GM12864 (cell line): ENCODE data around the gene TMEM72.

Experiments
- DNase-seq: peaks from one replicate; pipeline ENCODE4 v3.0.0-alpha.2; 2011; ENCODE audit warnings: low read depth
- H3K4me3 ChIP-seq: 2 replicates; pipeline ENCODE4 v1.5.1; 2011; ENCODE audit warnings: mild to moderate bottlenecking, low read depth, low read length, control low read depth
- TF ChIP-seq, protein P1 (sequence below): IDR thresholded peaks from 2 replicates; pipeline ENCODE4 v1.5.1; 2011; ENCODE audit warnings: low read depth, mild to moderate bottlenecking, moderate library complexity, low read length, control low read depth, inconsistent platforms; ENCODE audit errors: missing control alignments

Gene TMEM72

DNA sequence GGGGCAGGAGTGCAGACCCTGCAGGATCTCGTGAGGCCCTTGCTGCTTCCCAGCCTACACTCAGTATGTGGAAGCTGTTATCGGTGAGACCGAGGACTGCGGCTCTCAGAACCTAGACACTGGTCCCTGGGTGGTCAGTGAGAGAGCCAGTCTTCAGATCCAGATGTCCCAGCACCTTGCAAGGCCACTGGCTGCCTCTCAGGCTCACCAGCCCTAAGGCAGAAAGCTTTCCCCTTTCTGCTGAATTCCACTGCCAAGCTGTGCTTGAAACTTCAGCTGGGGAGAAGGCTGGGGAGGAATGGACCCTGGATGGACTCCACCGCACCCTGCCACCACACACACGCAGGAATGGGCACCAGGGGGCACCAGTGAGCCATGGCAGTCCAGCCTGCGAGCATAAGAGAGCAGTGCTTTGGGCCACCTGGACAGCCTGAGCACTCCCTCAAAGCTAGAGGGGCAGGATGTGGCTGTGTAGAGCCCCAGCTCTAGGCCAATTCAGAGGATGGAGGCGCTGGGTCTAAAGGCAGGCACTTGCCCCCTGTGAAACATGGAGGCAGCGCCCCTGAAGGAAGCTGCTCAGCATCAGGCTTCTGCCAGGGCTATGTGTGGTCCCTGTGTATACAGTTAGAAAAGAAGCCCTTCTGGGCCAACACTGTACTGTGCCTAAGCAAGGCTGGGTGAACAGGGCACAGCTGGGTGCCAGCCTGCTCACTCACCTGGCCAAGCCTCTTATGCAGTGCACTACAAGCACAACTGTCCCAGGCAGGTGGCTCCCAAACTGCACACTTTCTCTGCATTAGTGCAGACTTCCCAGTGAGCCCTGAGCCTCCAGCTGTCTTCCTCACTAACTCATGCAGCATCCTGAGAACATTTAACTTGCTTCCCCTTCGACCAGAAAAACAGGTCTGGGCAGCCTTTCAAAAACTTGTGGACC lies 21.6 kb downstream of the TMEM72 start:
- TF ChIP-seq, protein P1, sequence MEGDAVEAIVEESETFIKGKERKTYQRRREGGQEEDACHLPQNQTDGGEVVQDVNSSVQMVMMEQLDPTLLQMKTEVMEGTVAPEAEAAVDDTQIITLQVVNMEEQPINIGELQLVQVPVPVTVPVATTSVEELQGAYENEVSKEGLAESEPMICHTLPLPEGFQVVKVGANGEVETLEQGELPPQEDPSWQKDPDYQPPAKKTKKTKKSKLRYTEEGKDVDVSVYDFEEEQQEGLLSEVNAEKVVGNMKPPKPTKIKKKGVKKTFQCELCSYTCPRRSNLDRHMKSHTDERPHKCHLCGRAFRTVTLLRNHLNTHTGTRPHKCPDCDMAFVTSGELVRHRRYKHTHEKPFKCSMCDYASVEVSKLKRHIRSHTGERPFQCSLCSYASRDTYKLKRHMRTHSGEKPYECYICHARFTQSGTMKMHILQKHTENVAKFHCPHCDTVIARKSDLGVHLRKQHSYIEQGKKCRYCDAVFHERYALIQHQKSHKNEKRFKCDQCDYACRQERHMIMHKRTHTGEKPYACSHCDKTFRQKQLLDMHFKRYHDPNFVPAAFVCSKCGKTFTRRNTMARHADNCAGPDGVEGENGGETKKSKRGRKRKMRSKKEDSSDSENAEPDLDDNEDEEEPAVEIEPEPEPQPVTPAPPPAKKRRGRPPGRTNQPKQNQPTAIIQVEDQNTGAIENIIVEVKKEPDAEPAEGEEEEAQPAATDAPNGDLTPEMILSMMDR = peak; percentile 99
- peak; percentile 61 for DNase-seq

DNA sequence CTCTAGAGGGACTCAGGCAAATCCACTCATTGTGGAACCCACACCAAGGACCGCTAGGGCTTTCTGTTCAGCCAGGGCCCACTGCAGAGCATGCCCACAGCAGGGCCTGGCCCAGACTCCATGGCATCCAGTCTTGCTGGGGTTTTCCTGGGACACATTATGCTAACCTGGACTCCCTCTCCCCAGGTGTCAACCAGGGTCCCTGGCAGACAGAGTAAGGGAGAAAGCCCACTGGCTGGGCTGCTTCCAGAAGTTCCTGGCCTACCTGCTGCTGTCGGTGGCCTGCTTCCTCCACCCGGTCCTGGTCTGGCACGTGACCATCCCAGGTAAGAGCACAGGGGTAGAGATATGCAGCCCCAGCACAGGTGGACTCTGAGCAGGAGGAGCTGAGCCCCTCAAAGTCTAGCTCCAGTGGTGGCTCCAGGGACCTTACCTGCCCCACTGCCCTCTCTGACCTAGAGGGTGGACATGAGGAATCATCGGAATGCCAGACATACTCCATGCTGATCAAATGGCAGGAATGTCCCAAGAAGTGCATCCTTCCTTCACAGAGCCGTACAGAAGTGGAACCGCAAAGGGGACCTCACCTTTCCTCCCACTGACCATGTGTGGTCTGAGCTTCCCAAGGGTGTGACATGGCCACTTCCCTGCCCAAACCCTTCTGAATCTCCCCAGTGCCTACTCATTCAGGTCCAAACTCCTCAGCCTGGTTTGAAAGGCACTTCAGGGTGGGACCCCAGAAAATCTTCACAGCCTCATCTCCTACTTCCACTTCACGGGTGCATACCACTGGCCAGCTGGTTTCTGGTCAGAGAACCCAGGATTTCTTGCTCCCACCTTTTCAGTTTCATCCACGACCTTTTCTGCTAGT lies 22.5 kb downstream of the TMEM72 start:
- H3K4me3 ChIP-seq = no peak overlapping the region
- no peak for DNase-seq
- TF ChIP-seq, protein P1 = no peak

More for the DNA sequence above, 21.6 kb downstream of the TMEM72 start:
- H3K4me3 ChIP-seq = no peak overlapping the region

DNA sequence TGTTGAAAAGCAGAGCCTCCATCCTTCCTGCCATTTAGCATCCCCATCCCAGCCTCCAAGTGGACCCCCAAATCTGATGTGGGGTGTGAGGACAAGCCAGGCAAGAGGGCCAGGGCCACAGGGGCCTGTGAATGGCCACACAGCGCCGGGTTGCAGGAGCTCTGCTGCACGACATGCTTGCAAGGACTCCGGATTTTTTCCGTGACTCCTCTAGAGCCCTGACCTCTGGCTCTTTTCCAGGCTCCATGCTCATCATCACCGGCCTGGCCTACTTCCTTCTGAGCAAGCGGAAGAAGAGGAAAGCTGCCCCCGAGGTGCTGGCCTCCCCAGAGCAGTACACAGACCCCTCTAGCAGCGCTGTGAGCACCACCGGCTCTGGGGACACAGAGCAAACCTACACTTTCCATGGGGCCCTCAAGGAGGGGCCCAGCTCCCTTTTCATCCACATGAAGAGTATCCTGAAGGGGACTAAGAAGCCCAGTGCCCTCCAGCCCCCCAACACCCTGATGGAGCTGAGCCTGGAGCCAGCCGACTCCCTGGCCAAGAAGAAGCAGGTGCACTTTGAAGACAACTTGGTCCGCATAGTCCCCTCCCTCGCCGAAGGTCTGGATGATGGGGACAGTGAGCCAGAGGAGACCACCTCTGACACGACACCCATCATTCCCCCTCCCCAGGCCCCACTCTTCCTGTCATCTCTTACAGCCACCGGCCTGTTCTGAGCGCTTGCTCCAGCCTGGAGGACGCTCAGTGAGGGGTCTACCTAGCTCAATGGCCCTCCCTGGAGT lies 23.5 kb downstream of the TMEM72 start:
- TF ChIP-seq, protein P1 = no peak
- no peak for DNase-seq
- no peak overlapping the region for H3K4me3 ChIP-seq

DNA sequence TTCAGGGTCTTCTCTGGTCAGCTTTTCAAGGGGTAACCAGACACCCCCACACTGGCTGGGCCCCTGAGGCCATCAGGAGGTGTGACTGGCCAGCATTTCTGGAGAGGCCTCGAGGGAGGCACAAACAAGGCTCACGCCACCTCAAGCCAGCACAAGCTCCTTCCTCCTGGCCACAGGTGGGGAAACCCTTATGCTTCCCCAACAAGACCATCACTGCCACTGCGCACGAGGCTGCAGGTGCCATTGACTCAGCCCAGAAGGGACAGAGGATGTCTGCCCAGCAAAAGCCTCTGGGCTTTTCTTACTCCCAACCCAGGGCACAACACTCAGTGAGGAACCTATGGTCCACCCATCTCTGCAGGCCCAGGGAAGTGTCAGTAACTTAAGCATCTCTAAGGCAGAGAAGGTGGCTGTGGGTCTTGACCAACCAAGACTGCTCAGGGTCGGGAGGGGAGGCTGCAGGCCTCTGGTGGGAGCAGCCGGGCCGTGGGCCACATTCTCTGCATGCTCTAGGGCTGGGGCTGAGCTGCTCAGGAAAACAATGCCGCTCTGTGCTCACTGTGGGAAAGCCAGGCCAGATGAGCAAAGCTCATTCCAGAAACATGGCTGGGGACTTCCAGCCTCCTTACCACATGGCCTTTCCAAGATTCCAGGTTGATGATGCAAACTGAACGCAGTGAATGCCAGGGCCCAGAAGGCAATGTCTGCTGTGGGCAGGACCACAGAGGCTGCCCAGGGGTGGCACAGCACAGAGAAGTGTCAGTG lies 24.2 kb downstream of the TMEM72 start:
- TF ChIP-seq, protein P1 = no peak
- no peak for DNase-seq
- H3K4me3 ChIP-seq = no peak overlapping the region

DNA sequence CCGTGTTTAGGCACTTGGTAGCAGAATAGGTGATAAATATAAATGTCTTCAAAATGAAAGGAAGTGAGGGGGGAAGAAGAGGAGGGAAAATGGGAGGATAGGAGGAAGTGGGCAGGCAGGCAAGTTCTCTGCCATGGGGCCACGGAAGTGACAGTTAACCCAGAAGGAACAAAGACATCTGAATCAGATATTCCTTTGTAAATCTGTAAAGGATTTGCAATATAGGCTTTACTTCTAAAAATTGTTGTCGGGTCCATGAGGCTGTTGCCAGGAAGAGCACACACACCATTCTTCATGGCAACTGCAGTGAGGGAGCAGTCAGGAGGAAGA lies 24.8 kb downstream of the TMEM72 start:
- H3K4me3 ChIP-seq = no peak overlapping the region
- no peak for DNase-seq
- TF ChIP-seq, protein P1 = no peak

DNA sequence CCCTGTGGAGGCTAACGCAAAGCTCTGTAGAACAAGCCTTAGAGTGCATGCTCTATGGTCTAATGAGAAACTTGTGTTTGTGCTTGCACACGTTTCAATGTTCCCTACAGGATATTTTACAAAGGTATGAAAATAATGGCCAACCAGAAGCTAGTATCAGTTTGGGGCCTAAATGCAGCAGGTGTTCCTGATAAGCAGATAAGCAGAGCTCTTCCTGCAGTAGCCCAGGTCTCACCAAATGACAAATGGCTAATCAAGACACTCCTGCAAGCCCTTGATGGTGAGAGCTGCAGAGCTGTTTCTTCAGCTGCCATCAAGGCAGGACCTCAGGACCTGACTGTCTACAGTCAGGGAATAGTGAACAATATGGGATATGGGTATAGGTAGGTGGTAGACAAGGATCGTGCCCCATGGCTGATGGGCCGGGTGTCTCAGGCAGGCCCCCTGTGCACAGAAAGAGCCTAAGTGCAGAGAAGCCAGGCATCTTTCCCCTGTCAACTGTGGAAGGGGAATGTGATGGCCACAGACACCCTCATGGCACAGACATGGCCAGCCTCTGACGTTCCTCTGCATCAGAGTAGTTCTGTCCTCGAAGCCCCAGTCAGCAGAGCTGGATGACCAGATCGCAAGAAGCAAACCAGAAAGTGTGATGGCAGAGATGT lies 25.3 kb downstream of the TMEM72 start:
- DNase-seq = no peak
- H3K4me3 ChIP-seq = no peak overlapping the region
- TF ChIP-seq, protein P1 = no peak
